Measurements from ENCODE around the gene PWWP2A.

Gene PWWP2A

DNA sequence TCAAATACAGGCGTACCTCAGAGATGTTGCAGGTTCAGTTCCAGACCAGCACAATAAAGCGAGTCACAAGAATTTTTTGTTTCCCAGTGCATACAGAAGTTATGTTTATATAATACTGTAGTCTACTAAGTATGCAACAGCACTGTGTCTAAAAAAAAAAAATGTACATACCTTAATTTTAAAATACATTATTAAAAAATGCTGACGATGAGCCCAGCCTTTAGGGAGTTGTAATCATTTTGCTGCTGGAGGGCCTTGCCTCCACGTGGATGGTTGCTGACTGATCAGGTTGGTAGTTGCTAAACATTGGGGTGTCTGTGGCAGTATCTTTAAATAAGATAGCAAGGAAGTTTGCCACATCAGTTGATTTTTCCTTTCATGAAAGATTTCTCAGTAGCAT is 62.0 kb downstream of the PWWP2A start:
- Histone ChIP-seq H3K27me3 (ENCODE audit: insufficient read depth, low read length, poor library complexity, severe bottlenecking) (no peaks in the 10 kb centered on the region), H3K9me3 (ENCODE audit: insufficient read depth, low read depth, low read length) (no peaks in the 10 kb centered on the region), H3K36me3 (ENCODE audit: insufficient read depth, low read length) (peaks cover 6% of the 10 kb centered on the region; the same call in 1 of the 2 replicates), H3K4me2 (ENCODE audit: low read depth, low read length, poor library complexity, severe bottlenecking) (no peak overlapping the region), H3K9ac (ENCODE audit: low read depth, low read length, poor library complexity, severe bottlenecking) (no peak overlapping the region), H3F3A (ENCODE audit: low read depth) (no peaks in the 10 kb centered on the region), H4K20me1 (ENCODE audit: insufficient read depth, low read length, poor library complexity, severe bottlenecking) (no peaks in the 10 kb centered on the region), H3K79me2 (ENCODE audit: insufficient read depth, low read length) (no peaks in the 10 kb centered on the region), H3K4me3 (ENCODE audit: low read length, poor library complexity, severe bottlenecking) (no peak overlapping the region), H2AFZ (ENCODE audit: low read length) (no peak overlapping the region), H3K9me2 (replicated peaks; ENCODE audit: low read depth, low read length) (no peaks in the 10 kb centered on the region), H3K4me1 (ENCODE audit: insufficient read depth, low read length, poor library complexity, severe bottlenecking) (no peaks in the 10 kb centered on the region)
- TF ChIP-seq, protein P1, sequence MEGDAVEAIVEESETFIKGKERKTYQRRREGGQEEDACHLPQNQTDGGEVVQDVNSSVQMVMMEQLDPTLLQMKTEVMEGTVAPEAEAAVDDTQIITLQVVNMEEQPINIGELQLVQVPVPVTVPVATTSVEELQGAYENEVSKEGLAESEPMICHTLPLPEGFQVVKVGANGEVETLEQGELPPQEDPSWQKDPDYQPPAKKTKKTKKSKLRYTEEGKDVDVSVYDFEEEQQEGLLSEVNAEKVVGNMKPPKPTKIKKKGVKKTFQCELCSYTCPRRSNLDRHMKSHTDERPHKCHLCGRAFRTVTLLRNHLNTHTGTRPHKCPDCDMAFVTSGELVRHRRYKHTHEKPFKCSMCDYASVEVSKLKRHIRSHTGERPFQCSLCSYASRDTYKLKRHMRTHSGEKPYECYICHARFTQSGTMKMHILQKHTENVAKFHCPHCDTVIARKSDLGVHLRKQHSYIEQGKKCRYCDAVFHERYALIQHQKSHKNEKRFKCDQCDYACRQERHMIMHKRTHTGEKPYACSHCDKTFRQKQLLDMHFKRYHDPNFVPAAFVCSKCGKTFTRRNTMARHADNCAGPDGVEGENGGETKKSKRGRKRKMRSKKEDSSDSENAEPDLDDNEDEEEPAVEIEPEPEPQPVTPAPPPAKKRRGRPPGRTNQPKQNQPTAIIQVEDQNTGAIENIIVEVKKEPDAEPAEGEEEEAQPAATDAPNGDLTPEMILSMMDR (conservative IDR thresholded peaks at IDR 0.05; ENCODE audit: low read length), result no peak
- no peak for TF ChIP-seq EZH2phosphoT487 (IDR thresholded peaks at IDR 0.05; ENCODE audit: borderline replicate concordance)

DNA sequence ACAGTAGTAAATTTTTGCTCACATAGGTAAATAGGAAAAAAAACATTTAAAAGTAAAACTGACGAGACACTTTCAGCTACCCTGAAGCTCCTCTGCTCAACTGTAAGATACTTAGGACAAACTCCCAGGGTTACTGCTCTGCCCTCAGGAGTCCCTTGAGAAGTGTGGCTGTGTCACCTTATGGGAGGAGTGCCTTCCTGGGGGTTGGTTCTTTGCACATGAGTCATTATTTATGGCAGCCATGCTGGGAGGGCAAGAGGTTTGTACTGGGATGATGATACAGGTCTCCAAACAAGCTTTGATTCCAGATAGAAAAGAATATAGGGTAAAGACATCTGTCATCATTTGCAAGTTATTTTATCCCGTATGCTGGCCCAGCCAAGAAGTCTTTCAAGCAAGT is 64.4 kb downstream of the PWWP2A start:
- Histone ChIP-seq H3K9ac (ENCODE audit: low read depth, low read length, poor library complexity, severe bottlenecking) (no peak overlapping the region), H3K4me1 (ENCODE audit: insufficient read depth, low read length, poor library complexity, severe bottlenecking) (no peaks in the 10 kb centered on the region), H3K4me2 (ENCODE audit: low read depth, low read length, poor library complexity, severe bottlenecking) (no peak overlapping the region), H3K36me3 (ENCODE audit: insufficient read depth, low read length) (peaks cover 21% of the 10 kb centered on the region; the same call in 1 of the 2 replicates), H3K79me2 (ENCODE audit: insufficient read depth, low read length) (no peaks in the 10 kb centered on the region), H3K9me3 (ENCODE audit: insufficient read depth, low read depth, low read length) (no peaks in the 10 kb centered on the region), H2AFZ (ENCODE audit: low read length) (no peak overlapping the region), H3K27me3 (ENCODE audit: insufficient read depth, low read length, poor library complexity, severe bottlenecking) (no peaks in the 10 kb centered on the region), H3K9me2 (replicated peaks; ENCODE audit: low read depth, low read length) (no peaks in the 10 kb centered on the region), H3K4me3 (ENCODE audit: low read length, poor library complexity, severe bottlenecking) (no peak overlapping the region), H3F3A (ENCODE audit: low read depth) (no peaks in the 10 kb centered on the region), H4K20me1 (ENCODE audit: insufficient read depth, low read length, poor library complexity, severe bottlenecking) (no peaks in the 10 kb centered on the region)
- no peak for TF ChIP-seq EZH2phosphoT487 (IDR thresholded peaks at IDR 0.05; ENCODE audit: borderline replicate concordance)
- TF ChIP-seq, protein P1 (conservative IDR thresholded peaks at IDR 0.05; ENCODE audit: low read length), result no peak

DNA sequence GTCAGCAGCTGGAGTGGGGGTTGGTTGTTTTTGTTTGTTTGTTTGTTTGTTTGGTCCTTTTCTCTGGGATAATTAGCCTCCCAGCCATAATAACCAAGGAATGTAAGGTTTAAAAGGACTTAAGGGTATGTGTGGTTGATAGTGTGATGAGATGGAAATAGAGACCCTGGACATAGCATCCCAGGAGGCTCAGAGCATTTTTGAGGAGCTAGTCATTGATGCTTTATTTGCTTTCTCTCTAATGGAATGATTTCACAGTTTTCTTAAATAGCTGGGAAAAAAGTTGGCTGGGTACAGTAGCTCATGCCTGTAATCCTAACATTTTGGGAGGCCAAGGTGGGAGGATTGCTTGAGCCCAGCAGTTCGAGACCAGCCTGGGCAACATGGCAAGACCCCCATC is 65.2 kb downstream of the PWWP2A start:
- Histone ChIP-seq H3K4me1 (ENCODE audit: insufficient read depth, low read length, poor library complexity, severe bottlenecking) (no peaks in the 10 kb centered on the region), H3K4me3 (ENCODE audit: low read length, poor library complexity, severe bottlenecking) (no peak overlapping the region), H2AFZ (ENCODE audit: low read length) (no peak overlapping the region), H3K36me3 (ENCODE audit: insufficient read depth, low read length) (peaks cover 21% of the 10 kb centered on the region; the same call in 1 of the 2 replicates), H3F3A (ENCODE audit: low read depth) (no peaks in the 10 kb centered on the region), H3K79me2 (ENCODE audit: insufficient read depth, low read length) (no peaks in the 10 kb centered on the region), H4K20me1 (ENCODE audit: insufficient read depth, low read length, poor library complexity, severe bottlenecking) (no peaks in the 10 kb centered on the region), H3K9me2 (replicated peaks; ENCODE audit: low read depth, low read length) (no peaks in the 10 kb centered on the region), H3K9ac (ENCODE audit: low read depth, low read length, poor library complexity, severe bottlenecking) (no peak overlapping the region), H3K27me3 (ENCODE audit: insufficient read depth, low read length, poor library complexity, severe bottlenecking) (no peaks in the 10 kb centered on the region), H3K9me3 (ENCODE audit: insufficient read depth, low read depth, low read length) (no peaks in the 10 kb centered on the region), H3K4me2 (ENCODE audit: low read depth, low read length, poor library complexity, severe bottlenecking) (no peak overlapping the region)
- TF ChIP-seq EZH2phosphoT487 (IDR thresholded peaks at IDR 0.05; ENCODE audit: borderline replicate concordance), result no peak
- TF ChIP-seq, protein P1 (conservative IDR thresholded peaks at IDR 0.05; ENCODE audit: low read length), result no peak
